CD8-positive, alpha-beta memory T cell (primary cell): Measurements from ENCODE around the gene TSPAN13. TPM values are rescaled to one million over a fixed set of nuclear protein-coding genes. Genes with fewer than 3 reads are reported as not detected.
A peak's percentile ranks its signal among the peaks of the same experiment; 100 is the strongest.

ENCODE experiments used
- CTCF ChIA-PET: fragments of 350-600 bp; sonication (Branson Sonifier 250); formaldehyde crosslinking; loops from one replicate; lab custom pipeline; 2021; ENCODE audit warnings: antibody characterized with exemption; lab: Charles Lee
- POLR2A ChIA-PET: fragments of 350-600 bp; sonication (Branson Sonifier 250); formaldehyde crosslinking; loops from one replicate; lab custom pipeline; 2021; ENCODE audit warnings: antibody characterized with exemption; lab: Charles Lee
- DNase-seq, 5 donors: peaks; one replicate each; pipeline versions ENCODE4 v3.0.0 to v3.0.0-alpha.2; 2020 to 2022; ENCODE audit warnings: mixed read lengths in 1 of 5
- H3K27ac ChIP-seq: one replicate; pipeline ENCODE4 v1.7.0; 2013; ENCODE audit warnings: low read depth, mild to moderate bottlenecking, low read length, moderate library complexity
- H3K27me3 ChIP-seq: 2 replicates; pipeline ENCODE4 v1.7.0; 2013; ENCODE audit warnings: low read length, mild to moderate bottlenecking; ENCODE audit not compliant: insufficient read depth, poor library complexity, severe bottlenecking
- H3K36me3 ChIP-seq: 2 replicates; pipeline ENCODE4 v1.7.0; 2013; ENCODE audit warnings: mild to moderate bottlenecking, low read length, moderate library complexity; ENCODE audit not compliant: insufficient read depth
- H3K4me1 ChIP-seq: 2 replicates; pipeline ENCODE4 v1.7.0; 2013; ENCODE audit warnings: mild to moderate bottlenecking, low read length, moderate library complexity; ENCODE audit not compliant: insufficient read depth
- H3K4me3 ChIP-seq: 2 replicates; pipeline ENCODE4 v1.7.0; 2013; ENCODE audit warnings: mild to moderate bottlenecking, low read length
- H3K9me3 ChIP-seq: 2 replicates; pipeline ENCODE4 v1.7.0; 2013; ENCODE audit warnings: mild to moderate bottlenecking, low read length
- H3K27ac Mint-ChIP-seq, 8 donors: one replicate each; pipeline ENCODE4 v1.8.0; 2020 to 2021; ENCODE audit warnings: mixed read lengths in 8 of 8, mild to moderate bottlenecking in 6 of 8, inconsistent platforms in 3 of 8, moderate library complexity in 3 of 8
- H3K27me3 Mint-ChIP-seq, 2 donors: one replicate each; pipeline ENCODE4 v1.8.0; 2020 to 2021; ENCODE audit warnings: mixed read lengths in 2 of 2, mild to moderate bottlenecking in 1 of 2, moderate library complexity in 1 of 2
- H3K36me3 Mint-ChIP-seq, 3 donors: one replicate each; pipeline ENCODE4 v1.8.0; 2020 to 2021; ENCODE audit warnings: mixed read lengths in 3 of 3, inconsistent platforms in 1 of 3, mild to moderate bottlenecking in 1 of 3
- H3K4me1 Mint-ChIP-seq, 3 donors: one replicate each; pipeline ENCODE4 v1.8.0; 2020 to 2021; ENCODE audit warnings: mixed read lengths in 3 of 3, inconsistent platforms in 1 of 3, mild to moderate bottlenecking in 1 of 3
- H3K4me3 Mint-ChIP-seq, 7 donors: one replicate each; pipeline ENCODE4 v1.8.0; 2020 to 2021; ENCODE audit warnings: mixed read lengths in 7 of 7, mild to moderate bottlenecking in 6 of 7, moderate library complexity in 4 of 7, inconsistent platforms in 2 of 7
- H3K9me3 Mint-ChIP-seq, 5 donors: one replicate each; pipeline ENCODE4 v1.8.0; 2020 to 2022; ENCODE audit warnings: mixed read lengths in 5 of 5, mild to moderate bottlenecking in 3 of 5, moderate library complexity in 2 of 5, inconsistent platforms in 1 of 5
- polyA plus RNA-seq: library from polyadenylated mRNA; unstranded; fragments of 300-500 nt; fragmentation: Illumina TruSeq; gene quantifications from one replicate; pipeline ENCODE4 v1.2.3, GENCODE V29; 2021
- total RNA-seq, 2 experiments: library from RNA; stranded (reverse); gene quantifications; one replicate each; pipeline ENCODE4 v1.2.3, GENCODE V29; 2021

Gene TSPAN13
- total and polyA plus RNA-seq, 3 experiments from 2014 or later = 0.66 to 0.97 TPM; not detected in 1

DNA sequence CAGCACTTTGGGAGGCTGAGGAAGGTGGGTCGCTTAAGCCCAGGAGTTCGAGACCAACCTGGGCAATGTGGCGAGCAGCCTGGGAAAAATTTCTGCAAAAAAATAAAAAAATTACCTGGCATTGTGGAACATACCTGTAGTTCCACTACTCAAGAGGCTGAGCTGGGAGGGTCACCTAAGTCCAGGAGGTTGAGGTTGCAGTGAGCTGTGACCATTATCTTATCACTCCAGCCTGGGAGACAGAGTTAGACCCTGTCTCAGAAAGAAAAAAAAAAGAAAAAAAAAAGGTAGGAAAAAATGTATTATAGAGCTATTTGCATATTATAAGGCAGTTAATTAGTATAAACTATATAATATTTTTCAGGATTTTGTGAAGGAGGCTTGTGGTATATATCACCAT, 11.0 kb upstream of the TSPAN13 start:
- no peak for DNase-seq
- H3K4me1 Mint-ChIP-seq = no peaks in the 10 kb centered on the region
- Histone ChIP-seq H3K4me1 (no peaks in the 10 kb centered on the region), H3K36me3 (no peaks in the 10 kb centered on the region), H3K4me3 (no peak overlapping the region), H3K9me3 (no peaks in the 10 kb centered on the region), H3K27ac (no peak overlapping the region), H3K27me3 (no peaks in the 10 kb centered on the region)
- CTCF ChIA-PET = no interaction called here
- H3K27ac Mint-ChIP-seq = no peak overlapping the region
- no peak overlapping the region for H3K4me3 Mint-ChIP-seq
- no peaks in the 10 kb centered on the region for H3K9me3 Mint-ChIP-seq
- H3K36me3 Mint-ChIP-seq = peaks cover 0 to 3% (median 0%) of the 10 kb centered on the region in 3 donors
- H3K27me3 Mint-ChIP-seq = peaks cover 0 to 2% of the 10 kb centered on the region in 2 donors
- POLR2A ChIA-PET = no interaction called here

DNA sequence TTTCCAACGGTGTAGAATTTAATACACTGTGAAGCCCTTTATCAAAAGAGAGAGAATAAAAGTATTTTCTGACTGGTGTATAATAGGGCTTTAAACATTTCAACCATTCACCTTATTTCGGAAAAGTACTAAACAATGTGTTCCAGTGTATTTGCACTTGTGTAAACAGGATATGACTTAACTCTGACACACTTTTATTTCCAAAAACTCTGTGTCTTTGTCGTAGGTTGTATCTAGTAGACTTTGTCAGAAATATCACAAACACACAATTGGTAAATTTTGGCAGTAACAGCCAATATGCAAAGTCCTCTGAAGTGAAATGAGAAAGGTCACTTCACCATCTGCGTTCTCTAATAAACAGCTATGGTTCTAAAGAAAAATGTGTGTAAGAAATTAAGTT, 10.3 kb upstream of the TSPAN13 start:
- Mint-ChIP-seq H3K4me3 (no peak overlapping the region), H3K27ac (no peak overlapping the region), H3K4me1 (no peaks in the 10 kb centered on the region), H3K36me3 (peaks cover 0 to 3% (median 0%) of the 10 kb centered on the region in 3 donors), H3K9me3 (no peaks in the 10 kb centered on the region), H3K27me3 (peaks cover 0 to 2% of the 10 kb centered on the region in 2 donors)
- Histone ChIP-seq H3K27me3 (no peaks in the 10 kb centered on the region), H3K9me3 (no peaks in the 10 kb centered on the region), H3K4me1 (no peaks in the 10 kb centered on the region), H3K27ac (peak overlapping the region; percentile 18), H3K4me3 (no peak overlapping the region), H3K36me3 (no peaks in the 10 kb centered on the region)
- CTCF ChIA-PET = no interaction called here
- DNase-seq = no peak
- POLR2A ChIA-PET = no interaction called here

GRCh38 chr7:16744518-16745250, 8.9 kb upstream of the TSPAN13 start:
- no peaks in the 10 kb centered on the region for H3K9me3 Mint-ChIP-seq
- no peak overlapping the region for H3K4me3 Mint-ChIP-seq
- no peaks in the 10 kb centered on the region for H3K36me3 Mint-ChIP-seq
- Histone ChIP-seq H3K27me3 (no peaks in the 10 kb centered on the region), H3K9me3 (no peaks in the 10 kb centered on the region), H3K4me1 (no peaks in the 10 kb centered on the region), H3K36me3 (no peaks in the 10 kb centered on the region), H3K27ac (no peak overlapping the region), H3K4me3 (no peak overlapping the region)
- POLR2A ChIA-PET = no interaction called here
- no peak overlapping the region for H3K27ac Mint-ChIP-seq
- CTCF ChIA-PET = interaction anchor here (1.1 kb wide), 1 partner anchor 9 kb away, joined by 4 read pairs; the partner anchor contains the start of gene TSPAN13
- H3K4me1 Mint-ChIP-seq = no peaks in the 10 kb centered on the region
- DNase-seq = no peak
- peaks cover 0 to 2% of the 10 kb centered on the region in 2 donors for H3K27me3 Mint-ChIP-seq

DNA sequence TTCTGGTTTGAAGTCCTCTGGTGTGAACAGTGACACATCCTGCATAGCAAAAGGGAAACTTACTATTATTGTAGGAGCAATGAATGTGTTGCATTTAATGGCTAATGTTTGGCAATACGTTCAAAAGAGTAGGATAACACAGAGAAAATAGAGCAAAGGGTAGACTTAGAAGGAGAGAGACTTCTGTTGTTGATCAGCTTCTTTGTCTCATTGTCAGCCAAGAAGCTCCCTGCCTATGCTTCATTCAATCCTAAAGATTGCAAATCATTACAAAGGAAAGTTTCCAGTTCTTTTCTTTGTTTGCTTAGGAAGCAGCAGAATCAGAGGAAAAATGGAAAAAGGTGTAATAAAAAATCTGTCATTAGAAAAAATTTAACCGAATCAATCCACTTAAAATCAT, 7.9 kb upstream of the TSPAN13 start:
- Histone ChIP-seq H3K36me3 (no peaks in the 10 kb centered on the region), H3K27ac (no peak overlapping the region), H3K4me3 (no peak overlapping the region), H3K9me3 (no peaks in the 10 kb centered on the region), H3K4me1 (no peaks in the 10 kb centered on the region), H3K27me3 (no peaks in the 10 kb centered on the region)
- ChIA-PET POLR2A (no interaction called here), CTCF (interaction anchor here (1.1 kb wide), 1 partner anchor 8 kb away, joined by 4 read pairs; the partner anchor contains the start of gene TSPAN13)
- Mint-ChIP-seq H3K4me1 (no peaks in the 10 kb centered on the region), H3K27ac (no peak overlapping the region), H3K4me3 (no peak overlapping the region), H3K9me3 (no peaks in the 10 kb centered on the region), H3K27me3 (peaks cover 0 to 4% of the 10 kb centered on the region in 2 donors), H3K36me3 (no peaks in the 10 kb centered on the region)
- no peak for DNase-seq

- no peaks in the 10 kb centered on the region for H3K9me3 Mint-ChIP-seq
- H3K27ac ChIP-seq = no peak overlapping the region
- H3K27ac Mint-ChIP-seq = no peak overlapping the region
- H3K36me3 Mint-ChIP-seq = no peaks in the 10 kb centered on the region
- peaks cover 0 to 6% of the 10 kb centered on the region in 2 donors for H3K27me3 Mint-ChIP-seq
- H3K27me3 ChIP-seq = no peaks in the 10 kb centered on the region
- H3K4me1 Mint-ChIP-seq = no peaks in the 10 kb centered on the region
- no peak overlapping the region for H3K4me3 Mint-ChIP-seq
- DNase-seq = no peak
- no peaks in the 10 kb centered on the region for H3K9me3 ChIP-seq
- ChIA-PET POLR2A (no interaction called here), CTCF (no interaction called here)
- H3K4me1 ChIP-seq = no peaks in the 10 kb centered on the region
- no peak overlapping the region for H3K4me3 ChIP-seq
- H3K36me3 ChIP-seq = no peaks in the 10 kb centered on the region
Measured at GRCh38 chr7:16747102-16747501, 6.5 kb upstream of the TSPAN13 start.

GRCh38 chr7:16753932-16754855, 639 bp downstream of the TSPAN13 start:
- no peaks in the 10 kb centered on the region for H3K9me3 Mint-ChIP-seq
- Histone ChIP-seq H3K27me3 (peaks cover 6% of the 10 kb centered on the region), H3K4me1 (no peaks in the 10 kb centered on the region), H3K27ac (no peak overlapping the region), H3K36me3 (no peaks in the 10 kb centered on the region), H3K4me3 (peak overlapping the region; percentile 42), H3K9me3 (no peaks in the 10 kb centered on the region)
- H3K4me1 Mint-ChIP-seq = peaks cover 9 to 16% (median 15%) of the 10 kb centered on the region in 3 donors
- ChIA-PET CTCF (interaction anchor here (1.0 kb wide), 1 partner anchor 9 kb away, joined by 4 read pairs; no protein-coding TSS in a partner anchor), POLR2A (no interaction called here)
- peaks cover 0 to 4% (median 0%) of the 10 kb centered on the region in 3 donors for H3K36me3 Mint-ChIP-seq
- peak overlapping the region; percentile 72 to 86 (median 81) for H3K4me3 Mint-ChIP-seq
- H3K27ac Mint-ChIP-seq = no peak overlapping the region
- H3K27me3 Mint-ChIP-seq = peaks cover 26 to 32% of the 10 kb centered on the region in 2 donors
- DNase-seq = no peak

DNA sequence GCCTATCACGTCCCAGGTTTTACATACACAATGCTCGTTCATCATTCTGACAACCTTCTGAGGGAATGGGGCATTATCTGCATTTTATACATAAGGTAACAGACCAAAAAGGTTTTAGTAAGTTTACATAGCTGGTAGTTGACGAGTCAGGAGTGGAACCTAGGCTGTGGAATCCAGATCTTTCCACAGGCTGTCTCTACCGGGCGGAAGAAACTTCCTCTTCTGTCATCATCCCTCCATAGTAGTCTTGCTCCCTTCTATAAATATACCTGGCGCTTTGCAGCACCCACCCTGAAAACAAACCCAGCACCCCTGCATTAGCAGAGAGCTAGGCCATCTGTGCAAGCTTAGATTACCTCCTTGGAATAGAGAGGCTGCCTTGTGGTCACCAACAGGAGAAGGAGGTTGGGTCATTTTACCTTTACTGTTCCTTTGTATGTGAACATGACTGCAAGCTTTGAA, 1.3 kb downstream of the TSPAN13 start:
- peaks cover 0 to 4% (median 0%) of the 10 kb centered on the region in 3 donors for H3K36me3 Mint-ChIP-seq
- no peak overlapping the region for H3K27ac ChIP-seq
- H3K4me3 ChIP-seq = no peak overlapping the region
- peaks cover 0 to 3% (median 0%) of the 10 kb centered on the region in 5 donors for H3K9me3 Mint-ChIP-seq
- peak overlapping the region in 1 of 8 donors; percentile 17 for H3K27ac Mint-ChIP-seq
- ChIA-PET POLR2A (no interaction called here), CTCF (no interaction called here)
- peaks cover 9 to 16% (median 15%) of the 10 kb centered on the region in 3 donors for H3K4me1 Mint-ChIP-seq
- peak overlapping the region; percentile 72 to 86 (median 81) for H3K4me3 Mint-ChIP-seq
- no peaks in the 10 kb centered on the region for H3K4me1 ChIP-seq
- H3K36me3 ChIP-seq = no peaks in the 10 kb centered on the region
- peaks cover 28 to 32% of the 10 kb centered on the region in 2 donors for H3K27me3 Mint-ChIP-seq
- peaks cover 6% of the 10 kb centered on the region for H3K27me3 ChIP-seq
- DNase-seq = no peak
- H3K9me3 ChIP-seq = no peaks in the 10 kb centered on the region
